Adrenal gland (tissue), 12 donors: Measurements from ENCODE around the gene GLI2. TPM values are rescaled to one million over a fixed set of nuclear protein-coding genes. Genes with fewer than 3 reads are reported as not detected.

Experiments
- DNase-seq, 7 donors: peaks; one replicate each; pipeline ENCODE4 v3.0.0-alpha.2; 2019 to 2020
- H3K27ac ChIP-seq, 5 donors: fragments of 200-600 bp; sonication (generic) in 4 of 5; 1 replicate in 3 of 5; 2 replicates in 2 of 5; pipeline versions ENCODE4 v1.5.1 to v1.8.0; 2016 to 2020; ENCODE audit warnings: mild to moderate bottlenecking in 1 of 5
- H3K27me3 ChIP-seq: fragments of 200-600 bp; 2 replicates; pipeline ENCODE4 v1.8.0; 2021
- H3K36me3 ChIP-seq, 2 donors: fragments of 200-600 bp; replicated peaks in 1 of 2; 1 replicate in 1 of 2; 2 replicates in 1 of 2; pipeline versions ENCODE4 v1.5.1 to v1.8.0; 2018 to 2022
- H3K4me1 ChIP-seq, 2 donors: fragments of 200-600 bp; replicated peaks in 1 of 2; 1 replicate in 1 of 2; 2 replicates in 1 of 2; pipeline versions ENCODE4 v1.5.1 to v1.8.0; 2018 to 2021
- H3K4me3 ChIP-seq, 4 donors: fragments of 200-600 bp; sonication (generic) in 3 of 4; one replicate each; pipeline ENCODE4 v1.5.1; 2016 to 2018
- H3K9me3 ChIP-seq, 3 donors: fragments of 200-600 bp; sonication (generic) in 1 of 3; replicated peaks in 1 of 3; 1 replicate in 2 of 3; 2 replicates in 1 of 3; pipeline versions ENCODE4 v1.5.1 to v1.8.0; 2016 to 2021
- POLR2A ChIP-seq, 2 donors: fragments of 450-650 bp; IDR thresholded peaks; one replicate each; pipeline ENCODE4 v1.6.1; 2017; ENCODE audit warnings: antibody characterized with exemption in 2 of 2, mild to moderate bottlenecking in 2 of 2, moderate library complexity in 1 of 2
- WGBS, 4 donors: extraction: QIAGEN DNeasy Blood & Tissue Kit in 2 of 4; methylation state at CpG; one replicate each; pipeline versions ENCODE4 v1.1.5 to v1.1.7; 2013 to 2017; 5-methylcytosine and 5-hydroxymethylcytosine counted together
- intact Hi-C, 2 donors: fragments of 100-400 bp; cut with DNase I; formaldehyde crosslinking; loops; one replicate each; pipeline versions ENCODE4 v1.14.1 to v1.15.0; 2022 to 2023
- polyA plus RNA-seq, 3 donors: library from polyadenylated mRNA; stranded (reverse); fragments of 200-250 nt in 2 of 3; fragments of 350-450 nt in 1 of 3; fragmentation: Illumina TruSeq in 1 of 3; extraction: RNeasy Lipid Tissue Mini Kit (QIAGEN cat#74804) in 1 of 3; gene quantifications; one replicate each; pipeline ENCODE4 v1.2.3, GENCODE V29; 2013 to 2014
- total RNA-seq, 9 donors: library from RNA; depleted of rRNA in 4 of 9; stranded (reverse); fragments of >200 nt in 4 of 9; fragments of 120-200 nt in 1 of 9; fragmentation: NEBNext Ultra II Directional in 1 of 9; extraction: Animal tissue kit (Norgen Biotek cat#: 25700) in 1 of 9; gene quantifications; one replicate each; pipeline versions ENCODE4 v1.1.0 to v1.2.4, GENCODE V29; 2013 to 2023
- TF ChIP-seq, protein P1 (sequence below), 6 experiments: fragments of 450-650 bp in 4 of 6; fragments of 200-600 bp in 2 of 6; sonication (generic) in 1 of 6; IDR thresholded peaks; 1 replicate in 5 of 6; 2 replicates in 1 of 6; pipeline versions ENCODE4 v1.5.1 to v1.8.0; 2016 to 2021; ENCODE audit warnings: antibody characterized with exemption in 6 of 6, mild to moderate bottlenecking in 2 of 6, moderate library complexity in 1 of 6
- donor health status: healthy with polysubstance abuse.
- donor health status: Bipolar disorder and iron deficiency.
- donor health status: DM: yes; HTN: yes; CAD: no.
- donor health status: DM: no; HTN: no; CAD: no.
- donor health status: DM: no; HTN: no; CAD: no.
- donor health status: DM: yes; HTN: yes; CAD: no.

GLI2 gene
- total and polyA plus RNA-seq, 12 donors: 0.51 to 4.5 (median 2.5) TPM

- intact Hi-C loops: no loop called here
- Histone ChIP-seq H3K9me3 (no peaks in the 10 kb centered on the region), H3K27ac (no peak overlapping the region), H3K36me3 (no peaks in the 10 kb centered on the region), H3K4me1 (peaks cover 0 to 4% of the 10 kb centered on the region in 2 donors), H3K27me3 (peaks cover 33% of the 10 kb centered on the region), H3K4me3 (no peak overlapping the region)
- DNase-seq: no peak
- TF ChIP-seq POLR2A (IDR thresholded peaks at IDR 0.05): no peak
- TF ChIP-seq, protein P1, sequence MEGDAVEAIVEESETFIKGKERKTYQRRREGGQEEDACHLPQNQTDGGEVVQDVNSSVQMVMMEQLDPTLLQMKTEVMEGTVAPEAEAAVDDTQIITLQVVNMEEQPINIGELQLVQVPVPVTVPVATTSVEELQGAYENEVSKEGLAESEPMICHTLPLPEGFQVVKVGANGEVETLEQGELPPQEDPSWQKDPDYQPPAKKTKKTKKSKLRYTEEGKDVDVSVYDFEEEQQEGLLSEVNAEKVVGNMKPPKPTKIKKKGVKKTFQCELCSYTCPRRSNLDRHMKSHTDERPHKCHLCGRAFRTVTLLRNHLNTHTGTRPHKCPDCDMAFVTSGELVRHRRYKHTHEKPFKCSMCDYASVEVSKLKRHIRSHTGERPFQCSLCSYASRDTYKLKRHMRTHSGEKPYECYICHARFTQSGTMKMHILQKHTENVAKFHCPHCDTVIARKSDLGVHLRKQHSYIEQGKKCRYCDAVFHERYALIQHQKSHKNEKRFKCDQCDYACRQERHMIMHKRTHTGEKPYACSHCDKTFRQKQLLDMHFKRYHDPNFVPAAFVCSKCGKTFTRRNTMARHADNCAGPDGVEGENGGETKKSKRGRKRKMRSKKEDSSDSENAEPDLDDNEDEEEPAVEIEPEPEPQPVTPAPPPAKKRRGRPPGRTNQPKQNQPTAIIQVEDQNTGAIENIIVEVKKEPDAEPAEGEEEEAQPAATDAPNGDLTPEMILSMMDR (IDR thresholded peaks at IDR 0.05): no peak
Observed at GRCh38 chr2:120744817-120745216, 9.1 kb downstream of the GLI2 start.

DNA sequence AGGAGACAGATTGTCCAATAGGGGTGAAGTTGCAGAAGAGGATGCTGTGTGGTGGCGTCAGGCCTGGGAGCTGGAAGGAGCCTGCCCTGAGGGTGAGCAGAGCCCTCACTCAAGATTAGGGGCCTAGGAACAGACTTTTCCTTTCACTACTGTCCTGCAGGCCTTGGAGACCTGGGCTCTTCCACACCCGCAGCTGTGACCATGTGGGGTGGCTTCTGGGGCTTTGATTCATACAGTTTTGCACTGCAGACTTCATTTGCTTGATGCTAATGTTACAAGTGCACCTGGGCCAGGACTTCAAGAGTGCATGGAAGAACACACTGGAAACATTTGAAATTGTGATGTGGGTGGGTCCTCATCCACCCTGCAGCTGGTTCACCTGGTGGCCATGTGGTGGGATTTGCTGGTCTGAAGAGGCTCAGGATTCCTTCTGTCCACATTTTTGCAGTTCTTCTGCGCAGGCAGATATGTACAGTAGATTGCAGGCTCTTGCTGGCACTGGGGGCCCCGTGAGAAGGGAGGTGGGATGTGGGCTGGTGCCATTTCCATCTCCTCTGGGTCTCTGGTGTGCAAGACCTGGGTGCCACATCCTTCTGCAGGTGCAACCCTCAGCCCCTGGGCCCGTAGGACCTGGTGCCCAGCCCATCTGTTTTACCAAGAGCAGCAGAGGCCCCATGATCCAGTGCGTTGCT lies 9.9 kb downstream of the GLI2 start:
- Histone ChIP-seq H3K27ac (no peak overlapping the region), H3K9me3 (no peaks in the 10 kb centered on the region), H3K36me3 (no peaks in the 10 kb centered on the region), H3K4me3 (no peak overlapping the region), H3K4me1 (peaks cover 0 to 4% of the 10 kb centered on the region in 2 donors), H3K27me3 (peaks cover 27% of the 10 kb centered on the region)
- DNase-seq: peak in 2 of 7 donors; percentile 1 to 23
- 84 to 96% (median 94%) methylated on average over 3 to 6 of the region's 6 CpGs for WGBS, 4 donors
- intact Hi-C loops: no loop called here
- no peak for TF ChIP-seq POLR2A (IDR thresholded peaks at IDR 0.05)
- TF ChIP-seq, protein P1 (IDR thresholded peaks at IDR 0.05): no peak

- Histone ChIP-seq H3K27ac (no peak overlapping the region), H3K4me3 (no peak overlapping the region), H3K9me3 (no peaks in the 10 kb centered on the region), H3K27me3 (peaks cover 22% of the 10 kb centered on the region), H3K4me1 (peaks cover 0 to 4% of the 10 kb centered on the region in 2 donors), H3K36me3 (no peaks in the 10 kb centered on the region)
- peak in 1 of 7 donors; percentile 35 for DNase-seq
- no peak for TF ChIP-seq POLR2A (IDR thresholded peaks at IDR 0.05)
- TF ChIP-seq, protein P1 (IDR thresholded peaks at IDR 0.05): no peak
- intact Hi-C loops: no loop called here
- WGBS, 4 donors: 84 to 91% (median 87%) methylated on average over 4 of the region's 4 CpGs
Observed at GRCh38 chr2:120746144-120746543, 10.5 kb downstream of the GLI2 start.

DNA sequence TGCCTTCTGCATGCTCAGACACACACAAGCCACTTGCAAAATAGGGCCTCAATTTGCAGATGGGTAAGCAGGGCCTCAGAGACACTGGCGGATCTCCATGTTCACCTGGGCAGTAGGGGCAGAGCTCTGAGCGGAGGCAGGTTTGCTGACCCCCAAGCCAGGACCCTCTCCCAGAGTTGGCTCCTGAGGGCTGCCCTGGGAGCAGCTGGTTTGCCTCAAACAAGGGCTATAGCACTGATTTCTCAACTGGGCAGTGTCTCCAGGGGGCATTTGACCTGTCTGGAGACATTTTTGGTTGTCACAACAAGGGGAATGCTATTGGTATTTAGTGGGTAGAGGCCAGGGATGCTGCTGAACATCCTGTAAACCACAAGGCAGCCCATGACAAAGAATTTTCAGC lies 11.6 kb downstream of the GLI2 start:
- WGBS, 4 donors: 97 to 100% (median 99%) methylated on average over 1 to 2 of the region's 2 CpGs
- peaks cover 10% of the 10 kb centered on the region for H3K27me3 ChIP-seq
- H3K27ac ChIP-seq: no peak overlapping the region
- DNase-seq: peak in 2 of 7 donors; percentile 3 to 17
- intact Hi-C loops: no loop called here
- no peaks in the 10 kb centered on the region for H3K36me3 ChIP-seq
- no peaks in the 10 kb centered on the region for H3K9me3 ChIP-seq
- H3K4me1 ChIP-seq: no peaks in the 10 kb centered on the region
- no peak for TF ChIP-seq POLR2A (IDR thresholded peaks at IDR 0.05)
- TF ChIP-seq, protein P1 (IDR thresholded peaks at IDR 0.05): no peak
- no peak overlapping the region for H3K4me3 ChIP-seq
